IPS-15b (cell line): ENCODE data around the gene FXYD5.
A peak's percentile ranks its signal among the peaks of the same experiment; 100 is the strongest.

ENCODE experiments used
- H3K27me3 ChIP-seq: one replicate; pipeline ENCODE4 v1.6.1; 2013; ENCODE audit warnings: low read length; ENCODE audit not compliant: control insufficient read depth, insufficient read depth
- H3K36me3 ChIP-seq: one replicate; pipeline ENCODE4 v1.6.1; 2013; ENCODE audit warnings: low read length; ENCODE audit not compliant: control insufficient read depth, insufficient read depth
- H3K4me1 ChIP-seq: one replicate; pipeline ENCODE4 v1.6.1; 2013; ENCODE audit warnings: mild to moderate bottlenecking, low read length; ENCODE audit not compliant: control insufficient read depth, insufficient read depth
- H3K4me3 ChIP-seq: one replicate; pipeline ENCODE4 v1.5.1; 2013; ENCODE audit warnings: low read depth, low read length
- H3K9ac ChIP-seq: one replicate; pipeline ENCODE4 v1.6.1; 2013; ENCODE audit warnings: low read depth, mild to moderate bottlenecking, low read length
- H3K9me3 ChIP-seq: one replicate; pipeline ENCODE4 v1.6.1; 2013; ENCODE audit warnings: mild to moderate bottlenecking, low read length; ENCODE audit not compliant: control insufficient read depth, insufficient read depth

FXYD5 gene, protein sequence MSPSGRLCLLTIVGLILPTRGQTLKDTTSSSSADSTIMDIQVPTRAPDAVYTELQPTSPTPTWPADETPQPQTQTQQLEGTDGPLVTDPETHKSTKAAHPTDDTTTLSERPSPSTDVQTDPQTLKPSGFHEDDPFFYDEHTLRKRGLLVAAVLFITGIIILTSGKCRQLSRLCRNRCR

DNA sequence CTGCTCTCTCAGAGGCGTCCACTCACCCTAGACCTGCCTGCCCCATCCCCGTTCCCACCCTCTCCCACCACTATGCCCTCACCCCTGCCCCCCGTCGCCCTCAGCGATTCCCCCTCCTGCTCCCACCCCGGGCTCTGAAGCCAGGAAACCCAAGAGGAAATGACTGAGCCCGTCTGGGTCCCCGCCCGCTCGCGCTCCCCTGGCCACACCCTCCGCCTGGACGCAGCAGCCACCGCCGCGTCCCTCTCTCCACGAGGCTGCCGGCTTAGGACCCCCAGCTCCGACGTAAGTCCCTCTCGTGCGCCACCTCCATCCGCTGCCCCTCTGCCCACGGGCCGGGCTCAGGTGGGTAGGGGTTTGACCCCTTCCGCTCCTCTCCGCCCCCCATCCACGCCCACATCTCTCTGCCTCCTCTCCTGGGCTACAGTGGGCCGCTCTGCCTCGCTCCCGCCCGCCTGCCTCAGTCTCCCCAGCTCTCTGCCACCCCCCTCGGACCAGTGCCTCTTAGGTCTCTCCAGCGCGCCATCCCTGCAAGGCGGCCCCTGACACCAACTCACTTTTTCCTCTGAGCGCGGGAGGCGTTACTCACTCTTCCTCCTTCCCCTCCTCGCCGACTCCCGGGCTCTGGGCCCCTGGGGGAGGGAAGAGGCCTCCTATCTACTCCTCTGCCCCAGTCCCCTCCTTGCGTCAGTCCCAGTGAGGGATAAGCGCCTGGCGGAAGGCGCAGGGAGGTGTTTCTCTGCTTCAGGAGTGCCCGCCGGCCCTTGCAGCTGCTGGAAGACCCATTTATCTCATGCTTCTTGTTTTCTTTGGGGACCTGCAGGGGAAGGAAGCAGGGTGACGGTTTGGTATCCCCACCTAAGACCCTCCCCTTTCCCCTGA, at the start of gene FXYD5:
Gene FXYD5 (plus strand): TSS at position 211 of the 882 bp plus-strand sequence. CDS start 816 bp downstream, outside the sequence.
- Histone ChIP-seq H3K27me3 (no peaks in the 10 kb centered on the region), H3K9ac (peak within 1 kb of the TSS; percentile 83), H3K4me1 (peaks cover 18% of the 10 kb centered on the region), H3K9me3 (no peaks in the 10 kb centered on the region), H3K36me3 (peaks cover 11% of the 10 kb centered on the region), H3K4me3 (peak within 1 kb of the TSS; percentile 86)

DNA sequence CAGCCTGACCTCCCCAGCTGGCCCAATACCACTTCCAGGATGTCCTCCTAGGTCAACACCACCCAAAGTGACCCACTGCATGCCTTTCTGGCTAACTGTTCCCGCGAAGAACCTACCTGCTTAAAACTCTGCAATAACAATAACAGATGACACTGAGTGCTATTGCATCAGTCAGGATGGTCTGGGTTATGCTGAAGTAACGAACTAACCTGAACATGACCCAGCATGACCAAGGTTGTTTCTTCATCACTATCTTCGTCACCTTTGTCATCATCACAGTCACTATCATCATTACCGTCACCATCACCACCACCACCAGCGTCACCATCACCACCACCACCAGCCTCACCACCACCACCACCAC, 49.5 kb upstream of the FXYD5 start:
- no peak overlapping the region for H3K9ac ChIP-seq
- no peak overlapping the region for H3K4me3 ChIP-seq
- H3K36me3 ChIP-seq: no peaks in the 10 kb centered on the region
- H3K4me1 ChIP-seq: no peaks in the 10 kb centered on the region
- no peaks in the 10 kb centered on the region for H3K27me3 ChIP-seq
- H3K9me3 ChIP-seq: no peaks in the 10 kb centered on the region

DNA sequence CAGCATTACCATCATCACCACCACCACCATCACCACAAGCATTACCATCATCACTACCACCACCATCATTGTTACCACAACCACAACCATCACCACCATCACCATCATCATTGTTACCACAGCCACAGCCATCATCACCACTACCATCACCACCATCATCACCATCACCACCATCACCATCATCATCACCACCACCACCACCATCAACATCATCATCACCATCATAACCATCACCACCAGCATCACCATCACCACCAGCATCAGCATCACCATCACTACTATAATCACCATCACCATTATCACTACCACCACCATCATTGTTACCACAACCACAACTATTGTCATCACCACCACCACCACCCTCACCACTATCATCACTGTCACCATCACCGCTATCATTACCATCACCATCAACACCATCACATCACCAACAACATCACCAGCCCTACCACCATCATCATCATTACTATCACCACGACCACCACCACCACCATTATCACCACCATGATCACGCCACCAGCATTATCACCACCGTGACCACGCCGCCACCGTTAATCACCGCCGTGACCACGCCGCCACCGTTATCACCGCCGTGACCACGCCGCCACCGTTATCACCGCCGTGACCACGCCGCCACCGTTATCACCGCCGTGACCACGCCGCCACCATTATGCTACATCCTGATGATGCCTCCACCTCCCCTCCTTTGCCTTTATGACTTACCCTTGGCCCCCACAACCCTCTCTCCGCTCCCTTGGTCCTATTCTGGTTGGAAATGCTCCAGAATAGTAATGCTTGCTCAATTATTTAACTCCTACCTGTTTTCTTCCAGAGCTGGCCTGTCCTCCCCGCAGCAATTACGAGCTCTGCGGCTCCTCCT, 48.9 kb upstream of the FXYD5 start:
- peaks cover 1% of the 10 kb centered on the region for H3K4me1 ChIP-seq
- no peak overlapping the region for H3K9ac ChIP-seq
- no peaks in the 10 kb centered on the region for H3K9me3 ChIP-seq
- no peak overlapping the region for H3K4me3 ChIP-seq
- H3K27me3 ChIP-seq: no peaks in the 10 kb centered on the region
- no peaks in the 10 kb centered on the region for H3K36me3 ChIP-seq

DNA sequence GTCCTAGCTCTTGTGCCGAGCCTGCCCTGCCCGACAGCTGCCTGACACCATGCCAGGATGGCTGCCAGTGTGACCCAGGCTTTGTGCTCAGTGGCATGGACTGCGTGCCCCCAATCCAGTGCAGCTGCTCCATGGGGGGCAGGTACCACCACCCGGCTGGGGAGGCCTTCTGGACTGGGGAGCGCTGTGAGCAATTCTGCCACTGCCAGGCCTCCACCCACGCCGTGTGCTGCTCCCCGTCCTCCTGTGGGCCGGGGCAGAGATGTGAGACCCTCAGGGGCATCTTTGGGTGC, 48.3 kb upstream of the FXYD5 start:
- no peak overlapping the region for H3K4me3 ChIP-seq
- H3K9ac ChIP-seq: no peak overlapping the region
- peaks cover 2% of the 10 kb centered on the region for H3K4me1 ChIP-seq

DNA sequence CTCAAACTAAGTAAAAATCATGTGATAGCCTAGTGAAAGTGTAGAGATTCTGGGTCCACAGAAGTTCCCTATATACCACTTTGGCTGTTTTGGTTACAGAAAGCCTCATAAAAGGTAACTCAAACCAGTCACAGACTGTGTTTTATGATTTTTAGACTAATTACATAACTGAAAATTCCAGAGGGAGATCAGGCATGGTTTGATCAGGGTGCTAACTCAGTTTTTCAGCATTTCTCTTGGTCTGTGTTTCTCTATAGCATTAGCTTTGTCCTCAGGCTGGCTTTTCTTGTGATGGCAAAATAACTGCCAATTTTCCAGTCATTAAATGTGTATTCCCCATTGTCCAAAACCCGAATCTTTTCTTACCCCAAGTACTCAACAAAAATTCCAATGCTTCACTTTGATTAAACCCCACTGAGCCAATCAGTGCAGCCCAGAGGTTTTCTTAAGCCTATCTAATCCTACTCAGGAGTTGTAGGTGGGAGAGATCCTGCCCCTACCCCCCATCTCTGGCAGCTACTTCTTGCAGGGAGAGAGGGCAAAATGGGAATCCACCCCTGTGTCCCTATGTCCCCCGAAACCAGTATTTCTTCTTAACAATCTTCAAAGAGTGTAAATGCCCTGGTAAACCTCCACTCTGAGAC, 47.5 kb upstream of the FXYD5 start:
- Histone ChIP-seq H3K9me3 (no peaks in the 10 kb centered on the region), H3K4me3 (no peak overlapping the region), H3K9ac (no peak overlapping the region), H3K4me1 (peaks cover 2% of the 10 kb centered on the region), H3K36me3 (no peaks in the 10 kb centered on the region), H3K27me3 (no peaks in the 10 kb centered on the region)

More for the DNA sequence above, 48.3 kb upstream of the FXYD5 start:
- H3K9me3 ChIP-seq: no peaks in the 10 kb centered on the region
- H3K27me3 ChIP-seq: no peaks in the 10 kb centered on the region
- H3K36me3 ChIP-seq: no peaks in the 10 kb centered on the region

DNA sequence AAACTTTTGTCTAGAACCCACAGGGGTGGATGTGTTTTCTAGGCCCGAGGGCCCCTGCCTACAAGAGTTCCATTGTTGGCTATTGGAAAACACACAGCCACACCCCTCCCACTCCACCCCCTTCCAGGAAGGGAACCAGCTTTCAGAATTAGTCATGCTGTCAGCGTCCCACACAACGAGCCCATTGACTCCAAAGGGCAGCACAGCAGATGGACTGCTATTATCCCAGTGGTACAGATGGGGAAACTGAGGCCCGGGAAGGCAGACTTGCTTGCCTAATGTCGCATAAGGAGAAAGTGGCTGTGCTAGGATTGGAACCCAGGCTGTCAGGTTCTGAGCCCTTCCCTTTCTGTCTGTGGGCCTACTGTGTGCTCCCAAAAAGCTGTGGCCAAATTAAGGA, 47.0 kb upstream of the FXYD5 start:
- Histone ChIP-seq H3K4me1 (peaks cover 2% of the 10 kb centered on the region), H3K9me3 (no peaks in the 10 kb centered on the region), H3K36me3 (no peaks in the 10 kb centered on the region), H3K4me3 (no peak overlapping the region), H3K27me3 (no peaks in the 10 kb centered on the region), H3K9ac (no peak overlapping the region)

DNA sequence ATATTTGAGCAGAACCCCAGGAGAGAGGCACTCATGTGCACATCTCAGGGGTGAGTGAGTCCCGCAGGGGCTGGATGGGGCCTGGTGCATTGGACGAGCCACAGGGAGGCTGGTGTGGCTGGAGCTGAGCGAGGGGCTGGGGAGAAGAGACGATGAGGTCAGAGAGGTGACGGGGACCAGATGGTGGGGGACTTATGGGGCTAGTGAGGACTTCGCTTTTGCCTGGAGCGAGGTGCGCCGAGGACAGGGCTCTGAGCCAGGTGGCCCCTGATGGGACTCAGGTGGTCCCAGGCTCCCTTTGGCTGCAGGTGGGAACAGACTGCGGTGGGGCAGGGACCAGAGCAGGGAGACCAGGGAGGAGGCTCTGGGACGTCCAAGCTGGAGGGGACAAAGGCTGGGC, 45.8 kb upstream of the FXYD5 start:
- no peak overlapping the region for H3K4me3 ChIP-seq
- H3K9ac ChIP-seq: no peak overlapping the region
- no peaks in the 10 kb centered on the region for H3K36me3 ChIP-seq
- peaks cover 2% of the 10 kb centered on the region for H3K4me1 ChIP-seq
- no peaks in the 10 kb centered on the region for H3K9me3 ChIP-seq
- H3K27me3 ChIP-seq: no peaks in the 10 kb centered on the region

DNA sequence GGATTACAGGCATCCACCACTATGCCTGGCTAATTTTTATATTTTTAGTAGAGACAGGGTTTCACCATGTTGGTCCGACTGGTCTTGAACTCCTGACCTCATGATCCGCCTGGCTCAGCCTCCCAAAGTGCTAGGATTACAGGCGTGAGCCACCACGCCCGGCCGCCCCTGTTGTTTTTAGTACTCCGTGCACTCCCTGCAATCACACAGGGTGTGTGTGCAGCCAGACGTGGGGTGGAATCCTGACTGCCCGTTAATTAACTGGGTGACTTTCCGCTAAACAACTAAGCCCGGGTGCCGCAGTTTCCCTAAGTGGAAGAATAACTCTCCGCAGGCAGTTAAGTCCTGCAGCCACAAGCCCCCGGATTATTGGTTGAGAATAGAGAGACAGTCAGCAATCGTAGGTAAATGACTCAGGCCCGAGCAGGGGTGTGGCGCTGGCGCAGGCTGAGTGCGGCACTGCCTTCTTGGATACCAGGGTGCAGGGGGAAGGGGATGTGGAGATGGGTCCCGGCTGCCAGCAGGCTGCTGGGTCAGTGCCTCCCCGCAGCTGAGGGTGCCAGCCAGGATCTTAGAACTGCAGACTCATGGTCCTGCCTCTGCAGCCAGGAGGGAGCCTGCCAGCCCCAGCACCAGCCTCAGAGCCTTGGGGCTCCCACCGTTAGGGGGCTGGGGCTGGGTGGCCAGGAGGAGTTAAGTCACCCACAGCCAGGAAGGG, 45.0 kb upstream of the FXYD5 start:
- Histone ChIP-seq H3K4me3 (no peak overlapping the region), H3K27me3 (no peaks in the 10 kb centered on the region)

DNA sequence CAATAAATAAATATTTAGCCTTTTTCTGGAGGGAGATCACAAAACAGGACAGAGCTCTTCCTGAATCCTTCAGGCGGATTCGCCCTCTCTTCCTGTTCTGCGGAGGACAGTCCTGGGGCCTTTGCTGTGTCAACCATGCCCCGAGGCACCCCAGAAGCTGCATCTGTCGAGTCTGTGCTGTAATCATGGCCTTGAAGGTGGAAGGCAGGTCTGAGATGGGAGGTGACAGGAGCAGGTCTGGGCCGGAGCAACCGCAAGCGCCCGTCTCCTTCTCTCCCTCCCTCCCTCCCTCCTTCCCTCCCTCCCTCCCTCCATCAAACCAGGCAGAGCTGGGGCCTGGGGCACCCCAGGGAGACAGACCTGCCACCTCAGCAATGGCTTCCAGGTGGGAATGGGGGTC, 43.6 kb upstream of the FXYD5 start:
- H3K27me3 ChIP-seq: peaks cover 2% of the 10 kb centered on the region
- H3K9ac ChIP-seq: no peak overlapping the region
- no peaks in the 10 kb centered on the region for H3K36me3 ChIP-seq
- no peak overlapping the region for H3K4me3 ChIP-seq
- H3K9me3 ChIP-seq: no peaks in the 10 kb centered on the region
- H3K4me1 ChIP-seq: peaks cover 9% of the 10 kb centered on the region

More for the DNA sequence above, 45.0 kb upstream of the FXYD5 start:
- H3K9me3 ChIP-seq: no peaks in the 10 kb centered on the region
- peaks cover 7% of the 10 kb centered on the region for H3K4me1 ChIP-seq
- no peak overlapping the region for H3K9ac ChIP-seq
- H3K36me3 ChIP-seq: no peaks in the 10 kb centered on the region

DNA sequence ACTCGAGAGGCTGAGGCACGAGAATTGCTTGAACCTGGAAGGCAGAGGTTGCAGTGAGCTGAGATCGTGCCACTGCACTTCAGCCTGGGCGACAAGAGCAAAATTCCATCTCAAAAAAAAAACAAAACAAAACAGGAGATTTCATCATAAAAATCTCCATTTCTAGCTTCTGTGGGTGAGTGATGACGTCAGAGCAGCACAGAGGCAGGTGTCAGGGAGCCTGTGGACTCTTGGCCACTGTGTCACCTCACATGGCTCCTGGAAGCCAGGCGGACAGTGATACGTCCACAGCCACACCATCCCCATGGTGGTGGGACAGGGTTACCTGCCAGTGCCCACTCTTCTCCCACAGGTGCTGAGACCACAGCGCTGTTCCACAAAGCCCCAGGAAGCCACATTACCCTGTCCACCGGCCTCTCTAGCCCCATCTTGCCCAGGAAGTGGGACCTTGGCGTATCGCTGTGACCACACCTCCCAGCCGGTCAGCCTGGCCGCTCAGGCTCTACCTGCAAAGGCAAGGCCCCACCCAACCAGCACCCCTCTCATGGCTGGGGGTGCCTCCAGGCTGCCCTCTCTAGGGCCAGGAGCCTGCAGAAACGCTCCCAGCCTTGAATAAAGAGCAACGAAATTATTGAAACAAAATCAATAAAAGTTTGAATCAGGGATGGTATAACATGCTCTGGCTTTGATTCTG, 41.4 kb upstream of the FXYD5 start:
- H3K27me3 ChIP-seq: peaks cover 2% of the 10 kb centered on the region
- no peak overlapping the region for H3K9ac ChIP-seq
- no peaks in the 10 kb centered on the region for H3K36me3 ChIP-seq
- no peak overlapping the region for H3K4me3 ChIP-seq
- H3K4me1 ChIP-seq: peaks cover 13% of the 10 kb centered on the region
- no peaks in the 10 kb centered on the region for H3K9me3 ChIP-seq
